ENCODE data around the gene CCDC107. TPM values are rescaled to one million over a fixed set of nuclear protein-coding genes. Genes with fewer than 3 reads are reported as not detected.

CCDC107 gene
- total RNA-seq, 1 donor from 2014 or later = 52.2 TPM

DNA sequence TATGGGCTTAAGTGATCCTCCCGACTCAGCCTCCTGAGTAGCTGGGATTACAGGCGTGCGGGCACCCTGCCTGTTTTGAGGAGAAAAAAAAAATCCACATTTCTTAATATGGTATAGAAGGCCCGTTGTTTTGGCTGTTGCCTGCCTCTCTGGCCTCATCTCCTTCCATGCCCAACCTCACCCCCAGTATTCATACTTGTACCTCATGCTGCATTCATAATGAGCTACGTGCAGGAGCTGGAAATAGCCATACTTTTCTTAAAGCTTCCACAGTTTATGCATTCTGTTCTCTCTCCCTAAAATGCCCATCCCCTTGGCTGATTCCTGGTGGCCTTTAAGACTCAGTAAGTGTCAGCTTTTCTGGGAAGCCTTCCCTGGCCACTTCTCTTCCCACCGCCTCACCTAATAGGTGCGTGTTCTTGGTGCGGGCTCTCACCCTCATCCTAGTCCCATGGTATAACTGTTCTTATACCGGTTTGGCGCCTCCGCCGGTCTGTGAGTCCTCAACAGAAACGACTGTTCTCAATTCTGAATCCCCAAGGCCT is 33.7 kb downstream of the CCDC107 start:
- no peaks in the 10 kb centered on the region for H3K9me3 Mint-ChIP-seq (ENCODE audit: low read depth)
- DNase-seq (ENCODE audit: low spot score) = no peak
- H3K36me3 Mint-ChIP-seq (ENCODE audit: low read depth) = peaks cover 15% of the 10 kb centered on the region
- H3K4me1 Mint-ChIP-seq (ENCODE audit: low read depth) = peaks cover 53% of the 10 kb centered on the region
- H3K27me3 Mint-ChIP-seq (ENCODE audit: low read depth) = no peaks in the 10 kb centered on the region
- TF ChIP-seq, protein P1, sequence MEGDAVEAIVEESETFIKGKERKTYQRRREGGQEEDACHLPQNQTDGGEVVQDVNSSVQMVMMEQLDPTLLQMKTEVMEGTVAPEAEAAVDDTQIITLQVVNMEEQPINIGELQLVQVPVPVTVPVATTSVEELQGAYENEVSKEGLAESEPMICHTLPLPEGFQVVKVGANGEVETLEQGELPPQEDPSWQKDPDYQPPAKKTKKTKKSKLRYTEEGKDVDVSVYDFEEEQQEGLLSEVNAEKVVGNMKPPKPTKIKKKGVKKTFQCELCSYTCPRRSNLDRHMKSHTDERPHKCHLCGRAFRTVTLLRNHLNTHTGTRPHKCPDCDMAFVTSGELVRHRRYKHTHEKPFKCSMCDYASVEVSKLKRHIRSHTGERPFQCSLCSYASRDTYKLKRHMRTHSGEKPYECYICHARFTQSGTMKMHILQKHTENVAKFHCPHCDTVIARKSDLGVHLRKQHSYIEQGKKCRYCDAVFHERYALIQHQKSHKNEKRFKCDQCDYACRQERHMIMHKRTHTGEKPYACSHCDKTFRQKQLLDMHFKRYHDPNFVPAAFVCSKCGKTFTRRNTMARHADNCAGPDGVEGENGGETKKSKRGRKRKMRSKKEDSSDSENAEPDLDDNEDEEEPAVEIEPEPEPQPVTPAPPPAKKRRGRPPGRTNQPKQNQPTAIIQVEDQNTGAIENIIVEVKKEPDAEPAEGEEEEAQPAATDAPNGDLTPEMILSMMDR (IDR thresholded peaks at IDR 0.05) = peak; percentile 21
- H3K4me3 Mint-ChIP-seq (ENCODE audit: unreplicated experiment) = peak overlapping the region; percentile 76
- peak overlapping the region; percentile 98 for H3K27ac Mint-ChIP-seq (ENCODE audit: unreplicated experiment)

DNA sequence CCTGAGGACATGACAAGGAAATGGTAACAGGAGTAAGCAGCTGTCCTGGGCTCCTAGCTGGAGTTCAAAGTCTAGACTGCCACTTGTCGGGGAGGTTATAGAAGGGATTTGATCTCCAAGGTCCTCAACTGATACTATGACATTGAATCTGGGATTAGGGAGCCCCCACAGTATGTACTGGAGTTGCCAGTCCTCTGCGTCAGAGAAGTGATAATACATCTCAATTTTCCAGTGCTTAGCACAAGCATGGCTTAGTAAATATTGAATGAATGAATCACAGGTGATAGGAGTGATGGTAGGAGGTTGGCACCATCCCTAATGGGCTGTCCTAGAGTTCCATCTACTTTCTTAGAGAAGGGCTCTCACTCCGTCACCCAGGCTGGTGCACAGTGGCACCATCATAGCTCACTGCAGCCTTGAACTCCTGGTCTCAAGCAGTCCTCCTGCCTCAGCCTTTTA is 37.9 kb downstream of the CCDC107 start:
- no peak overlapping the region for H3K4me3 Mint-ChIP-seq (ENCODE audit: unreplicated experiment)
- H3K36me3 Mint-ChIP-seq (ENCODE audit: low read depth) = peaks cover 19% of the 10 kb centered on the region
- TF ChIP-seq, protein P1 (IDR thresholded peaks at IDR 0.05) = no peak
- no peak for DNase-seq (ENCODE audit: low spot score)
- no peaks in the 10 kb centered on the region for H3K27me3 Mint-ChIP-seq (ENCODE audit: low read depth)
- peak overlapping the region; percentile 86 for H3K27ac Mint-ChIP-seq (ENCODE audit: unreplicated experiment)
- no peaks in the 10 kb centered on the region for H3K9me3 Mint-ChIP-seq (ENCODE audit: low read depth)
- H3K4me1 Mint-ChIP-seq (ENCODE audit: low read depth) = peaks cover 43% of the 10 kb centered on the region

DNA sequence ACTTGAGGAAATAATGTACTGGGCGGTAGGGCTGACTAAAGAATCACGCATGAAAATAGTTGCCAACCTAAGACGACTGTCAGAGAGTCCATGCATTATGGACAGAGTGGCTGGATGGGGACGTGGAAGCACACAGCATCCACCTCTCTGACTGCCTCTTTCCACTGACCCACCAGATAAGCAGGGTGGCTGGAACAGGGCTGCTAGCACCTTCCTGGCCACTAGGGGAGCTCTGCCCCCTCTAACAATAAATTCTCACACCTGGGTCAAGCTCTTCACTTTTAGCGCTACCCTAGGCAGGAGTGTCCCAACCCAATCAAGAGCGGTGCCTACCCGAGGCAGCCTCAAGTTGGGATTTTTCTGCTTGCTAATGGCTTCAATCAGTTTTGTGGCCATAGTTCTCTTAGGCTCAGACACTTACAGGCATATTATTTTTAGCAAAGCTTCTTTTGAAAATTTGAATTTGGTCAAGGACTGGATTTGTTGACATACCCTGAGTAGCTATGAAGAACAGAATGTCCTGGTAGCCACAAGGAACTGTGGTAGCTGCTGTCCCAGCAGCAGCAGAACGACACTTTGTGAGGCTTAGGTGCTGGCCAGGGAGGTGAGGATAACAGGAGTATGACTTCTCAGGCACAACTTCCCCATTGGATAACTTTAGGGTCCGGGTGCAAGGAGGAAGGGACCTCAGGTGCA is 38.6 kb downstream of the CCDC107 start:
- H3K27ac Mint-ChIP-seq (ENCODE audit: unreplicated experiment) = peak overlapping the region; percentile 86
- no peaks in the 10 kb centered on the region for H3K9me3 Mint-ChIP-seq (ENCODE audit: low read depth)
- no peaks in the 10 kb centered on the region for H3K27me3 Mint-ChIP-seq (ENCODE audit: low read depth)
- DNase-seq (ENCODE audit: low spot score) = no peak
- TF ChIP-seq, protein P1 (IDR thresholded peaks at IDR 0.05) = peak; percentile 90
- no peak overlapping the region for H3K4me3 Mint-ChIP-seq (ENCODE audit: unreplicated experiment)
- H3K36me3 Mint-ChIP-seq (ENCODE audit: low read depth) = peaks cover 19% of the 10 kb centered on the region
- peaks cover 36% of the 10 kb centered on the region for H3K4me1 Mint-ChIP-seq (ENCODE audit: low read depth)

- H3K27me3 Mint-ChIP-seq (ENCODE audit: low read depth) = no peaks in the 10 kb centered on the region
- DNase-seq (ENCODE audit: low spot score) = no peak
- H3K9me3 Mint-ChIP-seq (ENCODE audit: low read depth) = no peaks in the 10 kb centered on the region
- no peak overlapping the region for H3K4me3 Mint-ChIP-seq (ENCODE audit: unreplicated experiment)
- TF ChIP-seq, protein P1 (IDR thresholded peaks at IDR 0.05) = no peak
- peaks cover 31% of the 10 kb centered on the region for H3K4me1 Mint-ChIP-seq (ENCODE audit: low read depth)
- H3K36me3 Mint-ChIP-seq (ENCODE audit: low read depth) = peaks cover 19% of the 10 kb centered on the region
- peak overlapping the region; percentile 86 for H3K27ac Mint-ChIP-seq (ENCODE audit: unreplicated experiment)
Measured at GRCh38 chr9:35697486-35697885, 39.4 kb downstream of the CCDC107 start.

DNA sequence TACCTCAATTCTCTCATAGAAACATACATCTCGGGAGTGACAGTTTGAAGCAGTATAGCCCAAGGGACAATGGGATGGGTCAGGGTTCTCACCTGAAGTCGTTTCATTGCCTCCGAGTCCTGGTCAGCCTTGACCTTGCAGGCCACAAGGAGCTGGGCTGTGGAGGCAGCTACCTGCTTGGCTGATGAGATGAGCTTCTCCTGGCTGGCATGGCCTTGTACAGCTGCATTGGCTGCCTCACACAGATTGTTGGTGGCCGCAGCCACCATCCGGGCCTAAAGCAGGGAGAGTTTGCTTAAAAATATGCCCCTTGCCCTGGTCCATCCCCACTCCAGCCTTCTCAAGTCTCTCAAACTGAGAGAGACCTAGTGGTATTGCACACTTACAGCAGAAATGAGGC is 40.1 kb downstream of the CCDC107 start:
- TF ChIP-seq, protein P1 (IDR thresholded peaks at IDR 0.05) = no peak
- peaks cover 31% of the 10 kb centered on the region for H3K4me1 Mint-ChIP-seq (ENCODE audit: low read depth)
- H3K9me3 Mint-ChIP-seq (ENCODE audit: low read depth) = no peaks in the 10 kb centered on the region

More for the DNA sequence above, 40.1 kb downstream of the CCDC107 start:
- Mint-ChIP-seq H3K36me3 (ENCODE audit: low read depth) (peaks cover 26% of the 10 kb centered on the region), H3K4me3 (ENCODE audit: unreplicated experiment) (no peak overlapping the region), H3K27ac (ENCODE audit: unreplicated experiment) (peak overlapping the region; percentile 62), H3K27me3 (ENCODE audit: low read depth) (no peaks in the 10 kb centered on the region)
- no peak for DNase-seq (ENCODE audit: low spot score)
